Adrenal gland (tissue), 12 donors: ENCODE results near the gene NUBP2. TPM values are rescaled to one million over a fixed set of nuclear protein-coding genes. Genes with fewer than 3 reads are reported as not detected.

Source experiments
- DNase-seq, 7 donors: peaks; one replicate each; pipeline ENCODE4 v3.0.0-alpha.2; 2019 to 2020
- H3K27ac ChIP-seq, 5 donors: fragments of 200-600 bp; sonication (generic) in 4 of 5; 1 replicate in 3 of 5; 2 replicates in 2 of 5; pipeline versions ENCODE4 v1.5.1 to v1.8.0; 2016 to 2020; ENCODE audit warnings: mild to moderate bottlenecking in 1 of 5
- H3K27me3 ChIP-seq: fragments of 200-600 bp; 2 replicates; pipeline ENCODE4 v1.8.0; 2021
- H3K36me3 ChIP-seq, 2 donors: fragments of 200-600 bp; replicated peaks in 1 of 2; 1 replicate in 1 of 2; 2 replicates in 1 of 2; pipeline versions ENCODE4 v1.5.1 to v1.8.0; 2018 to 2022
- H3K4me1 ChIP-seq, 2 donors: fragments of 200-600 bp; replicated peaks in 1 of 2; 1 replicate in 1 of 2; 2 replicates in 1 of 2; pipeline versions ENCODE4 v1.5.1 to v1.8.0; 2018 to 2021
- H3K4me3 ChIP-seq, 4 donors: fragments of 200-600 bp; sonication (generic) in 3 of 4; one replicate each; pipeline ENCODE4 v1.5.1; 2016 to 2018
- H3K9me3 ChIP-seq, 3 donors: fragments of 200-600 bp; sonication (generic) in 1 of 3; replicated peaks in 1 of 3; 1 replicate in 2 of 3; 2 replicates in 1 of 3; pipeline versions ENCODE4 v1.5.1 to v1.8.0; 2016 to 2021
- POLR2A ChIP-seq, 2 donors: fragments of 450-650 bp; IDR thresholded peaks; one replicate each; pipeline ENCODE4 v1.6.1; 2017; ENCODE audit warnings: antibody characterized with exemption in 2 of 2, mild to moderate bottlenecking in 2 of 2, moderate library complexity in 1 of 2
- WGBS, 4 donors: extraction: QIAGEN DNeasy Blood & Tissue Kit in 2 of 4; methylation state at CpG; one replicate each; pipeline versions ENCODE4 v1.1.5 to v1.1.7; 2013 to 2017; 5-methylcytosine and 5-hydroxymethylcytosine counted together
- intact Hi-C, 2 donors: fragments of 100-400 bp; cut with DNase I; formaldehyde crosslinking; loops; one replicate each; pipeline versions ENCODE4 v1.14.1 to v1.15.0; 2022 to 2023
- polyA plus RNA-seq, 3 donors: library from polyadenylated mRNA; stranded (reverse); fragments of 200-250 nt in 2 of 3; fragments of 350-450 nt in 1 of 3; fragmentation: Illumina TruSeq in 1 of 3; extraction: RNeasy Lipid Tissue Mini Kit (QIAGEN cat#74804) in 1 of 3; gene quantifications; one replicate each; pipeline ENCODE4 v1.2.3, GENCODE V29; 2013 to 2014
- total RNA-seq, 9 donors: library from RNA; depleted of rRNA in 4 of 9; stranded (reverse); fragments of >200 nt in 4 of 9; fragments of 120-200 nt in 1 of 9; fragmentation: NEBNext Ultra II Directional in 1 of 9; extraction: Animal tissue kit (Norgen Biotek cat#: 25700) in 1 of 9; gene quantifications; one replicate each; pipeline versions ENCODE4 v1.1.0 to v1.2.4, GENCODE V29; 2013 to 2023
- TF ChIP-seq, protein P1 (sequence below), 6 experiments: fragments of 450-650 bp in 4 of 6; fragments of 200-600 bp in 2 of 6; sonication (generic) in 1 of 6; IDR thresholded peaks; 1 replicate in 5 of 6; 2 replicates in 1 of 6; pipeline versions ENCODE4 v1.5.1 to v1.8.0; 2016 to 2021; ENCODE audit warnings: antibody characterized with exemption in 6 of 6, mild to moderate bottlenecking in 2 of 6, moderate library complexity in 1 of 6
- donor health status: healthy with polysubstance abuse.
- donor health status: Bipolar disorder and iron deficiency.
- donor health status: DM: yes; HTN: yes; CAD: no.
- donor health status: DM: no; HTN: no; CAD: no.
- donor health status: DM: no; HTN: no; CAD: no.
- donor health status: DM: yes; HTN: yes; CAD: no.

Gene NUBP2
- total and polyA plus RNA-seq, 12 donors: 3.0 to 252 (median 78.7) TPM

- Histone ChIP-seq H3K36me3 (peaks cover 0 to 43% of the 10 kb centered on the region in 2 donors), H3K4me3 (no peak overlapping the region), H3K27me3 (no peaks in the 10 kb centered on the region), H3K27ac (no peak overlapping the region), H3K4me1 (no peaks in the 10 kb centered on the region), H3K9me3 (no peaks in the 10 kb centered on the region)
- WGBS, 4 donors: 90 to 96% (median 94%) methylated on average over 23 to 37 of the region's 37 CpGs
- intact Hi-C loops: no loop called here
- no peak for DNase-seq
- no peak for TF ChIP-seq POLR2A (IDR thresholded peaks at IDR 0.05)
- TF ChIP-seq, protein P1, sequence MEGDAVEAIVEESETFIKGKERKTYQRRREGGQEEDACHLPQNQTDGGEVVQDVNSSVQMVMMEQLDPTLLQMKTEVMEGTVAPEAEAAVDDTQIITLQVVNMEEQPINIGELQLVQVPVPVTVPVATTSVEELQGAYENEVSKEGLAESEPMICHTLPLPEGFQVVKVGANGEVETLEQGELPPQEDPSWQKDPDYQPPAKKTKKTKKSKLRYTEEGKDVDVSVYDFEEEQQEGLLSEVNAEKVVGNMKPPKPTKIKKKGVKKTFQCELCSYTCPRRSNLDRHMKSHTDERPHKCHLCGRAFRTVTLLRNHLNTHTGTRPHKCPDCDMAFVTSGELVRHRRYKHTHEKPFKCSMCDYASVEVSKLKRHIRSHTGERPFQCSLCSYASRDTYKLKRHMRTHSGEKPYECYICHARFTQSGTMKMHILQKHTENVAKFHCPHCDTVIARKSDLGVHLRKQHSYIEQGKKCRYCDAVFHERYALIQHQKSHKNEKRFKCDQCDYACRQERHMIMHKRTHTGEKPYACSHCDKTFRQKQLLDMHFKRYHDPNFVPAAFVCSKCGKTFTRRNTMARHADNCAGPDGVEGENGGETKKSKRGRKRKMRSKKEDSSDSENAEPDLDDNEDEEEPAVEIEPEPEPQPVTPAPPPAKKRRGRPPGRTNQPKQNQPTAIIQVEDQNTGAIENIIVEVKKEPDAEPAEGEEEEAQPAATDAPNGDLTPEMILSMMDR (IDR thresholded peaks at IDR 0.05): no peak
Observed at GRCh38 chr16:1757714-1758461, 24.9 kb upstream of the NUBP2 start.

GRCh38 chr16:1758923-1759322, 23.8 kb upstream of the NUBP2 start:
- WGBS, 4 donors: 91 to 96% (median 94%) methylated on average over 15 to 18 of the region's 18 CpGs
- TF ChIP-seq POLR2A (IDR thresholded peaks at IDR 0.05): no peak
- TF ChIP-seq, protein P1 (IDR thresholded peaks at IDR 0.05): no peak
- Histone ChIP-seq H3K27ac (no peak overlapping the region), H3K4me1 (no peaks in the 10 kb centered on the region), H3K9me3 (no peaks in the 10 kb centered on the region), H3K36me3 (peaks cover 0 to 47% of the 10 kb centered on the region in 2 donors), H3K27me3 (no peaks in the 10 kb centered on the region), H3K4me3 (no peak overlapping the region)
- no peak for DNase-seq
- intact Hi-C loops: no loop called here

- 94 to 98% (median 95%) methylated on average over 10 to 21 of the region's 21 CpGs for WGBS, 4 donors
- peaks cover 0 to 53% of the 10 kb centered on the region in 2 donors for H3K36me3 ChIP-seq
- no peaks in the 10 kb centered on the region for H3K27me3 ChIP-seq
- H3K4me1 ChIP-seq: no peaks in the 10 kb centered on the region
- no peak for DNase-seq
- intact Hi-C loops: no loop called here
- H3K27ac ChIP-seq: no peak overlapping the region
- TF ChIP-seq, protein P1 (IDR thresholded peaks at IDR 0.05): no peak
- no peak for TF ChIP-seq POLR2A (IDR thresholded peaks at IDR 0.05)
- H3K9me3 ChIP-seq: no peaks in the 10 kb centered on the region
- H3K4me3 ChIP-seq: no peak overlapping the region
Observed at GRCh38 chr16:1759511-1759910, 23.2 kb upstream of the NUBP2 start.

GRCh38 chr16:1760911-1761310, 21.8 kb upstream of the NUBP2 start:
- intact Hi-C loops: no loop called here
- H3K4me3 ChIP-seq: no peak overlapping the region
- peaks cover 0 to 63% of the 10 kb centered on the region in 2 donors for H3K36me3 ChIP-seq
- DNase-seq: no peak
- no peak overlapping the region for H3K27ac ChIP-seq
- H3K9me3 ChIP-seq: no peaks in the 10 kb centered on the region
- H3K27me3 ChIP-seq: no peaks in the 10 kb centered on the region
- WGBS, 4 donors: 88 to 97% (median 89%) methylated on average over 11 to 15 of the region's 15 CpGs
- TF ChIP-seq, protein P1 (IDR thresholded peaks at IDR 0.05): no peak
- TF ChIP-seq POLR2A (IDR thresholded peaks at IDR 0.05): no peak
- no peaks in the 10 kb centered on the region for H3K4me1 ChIP-seq
